Stimulated activated CD4-positive, alpha-beta T cell treated with anti-CD3 and anti-CD28 coated beads, Interleukin-1b, Interleukin-23, amount 100 ng/mL, for 4 hours (primary cell): Measurements from ENCODE around the gene MFAP1.

Experiments
- DNase-seq, 2 donors: peaks; one replicate each; pipeline ENCODE4 v3.0.0-alpha.2; 2020; ENCODE audit warnings: low read depth in 2 of 2

Gene MFAP1

DNA sequence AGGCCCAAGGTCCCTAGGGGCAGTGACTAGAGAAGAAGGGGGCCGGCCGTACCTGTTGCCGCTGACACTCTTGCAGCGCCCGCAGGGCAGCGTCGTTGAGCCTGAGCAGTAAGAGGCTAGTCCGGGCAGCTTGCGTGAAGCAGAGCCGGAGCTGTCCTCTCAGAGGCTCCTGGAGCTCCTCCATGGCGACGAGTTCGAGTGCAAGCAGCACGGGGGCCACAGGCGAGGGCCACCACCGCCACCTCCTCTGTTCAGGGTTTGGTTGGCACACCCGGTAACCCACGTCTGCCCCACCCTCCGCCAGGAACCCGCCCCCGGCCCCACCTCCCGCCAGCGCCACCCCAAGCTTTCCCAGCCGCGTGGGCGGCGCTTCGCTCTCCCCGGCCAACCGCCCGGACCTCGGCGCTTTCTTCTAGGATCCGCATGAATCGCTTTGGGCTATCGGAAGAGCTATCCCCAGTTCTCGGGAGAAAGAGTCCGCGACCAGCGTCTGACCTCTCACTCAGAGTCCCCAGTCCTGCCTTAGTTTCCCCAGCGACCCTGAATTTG, 47.7 kb downstream of the MFAP1 start, which contains the start of gene ELL3:
TSS of gene ELL3 (minus strand) at position 249 of the 549 bp plus-strand sequence. CDS start at position 184, 65 bp downstream.
- peak; percentile 67 to 77 for DNase-seq

DNA sequence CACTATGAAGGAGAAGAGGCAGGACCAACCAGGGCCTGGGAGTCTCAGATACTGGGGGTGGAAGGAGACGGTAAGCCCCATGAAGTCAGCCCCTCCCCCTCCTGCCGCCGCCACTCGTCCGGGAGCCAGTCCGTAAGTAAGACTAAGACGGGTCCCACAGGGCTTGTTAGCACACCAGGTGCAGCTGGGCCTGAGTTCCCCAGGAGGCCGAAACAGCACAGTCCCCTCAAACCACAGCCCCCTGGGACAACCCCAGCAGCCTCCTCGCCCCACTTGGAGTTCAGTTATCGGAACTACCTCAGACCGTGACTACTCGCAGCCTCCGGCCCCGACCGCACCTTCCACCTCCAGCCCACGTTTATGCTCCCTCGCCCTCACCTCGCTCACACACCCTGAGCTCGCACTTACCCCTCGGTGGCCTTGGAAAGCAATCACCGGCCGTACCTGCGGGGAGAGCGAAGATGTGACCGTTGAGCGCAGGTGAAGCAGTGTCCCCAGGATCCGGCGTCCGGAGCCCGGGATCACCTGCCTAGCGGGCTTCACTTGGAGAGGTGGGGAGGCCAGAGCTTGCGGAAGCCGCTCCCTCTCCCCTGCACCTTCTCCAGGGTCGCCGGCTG, 48.3 kb downstream of the MFAP1 start:
- no peak for DNase-seq

DNA sequence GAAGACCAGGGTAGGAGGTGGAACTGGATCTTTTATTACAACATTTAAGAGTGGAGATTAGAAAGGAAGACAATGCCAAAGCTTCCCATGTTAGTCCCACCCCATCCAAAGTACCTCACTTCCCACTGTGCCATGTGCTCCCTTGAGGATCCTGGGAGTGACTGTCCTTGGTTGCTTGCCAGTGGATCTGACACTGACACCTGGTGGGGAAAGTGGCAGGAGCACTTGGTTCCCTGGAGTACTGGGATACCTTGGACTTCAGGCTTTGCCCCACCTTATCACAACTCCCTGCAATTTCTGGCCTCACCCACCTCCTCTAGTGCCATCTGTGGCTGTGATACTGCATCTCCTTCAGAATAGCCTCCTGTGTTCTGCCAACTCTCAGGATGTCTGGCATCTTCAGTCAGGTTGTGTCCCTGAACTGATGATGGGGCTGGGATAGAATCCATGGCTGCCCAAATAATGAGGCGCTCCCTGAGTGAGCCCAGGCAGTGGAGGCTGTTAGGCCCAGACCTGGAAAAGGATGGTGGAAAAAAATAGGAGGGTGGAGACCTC, 49.0 kb downstream of the MFAP1 start:
- DNase-seq, result no peak

DNA sequence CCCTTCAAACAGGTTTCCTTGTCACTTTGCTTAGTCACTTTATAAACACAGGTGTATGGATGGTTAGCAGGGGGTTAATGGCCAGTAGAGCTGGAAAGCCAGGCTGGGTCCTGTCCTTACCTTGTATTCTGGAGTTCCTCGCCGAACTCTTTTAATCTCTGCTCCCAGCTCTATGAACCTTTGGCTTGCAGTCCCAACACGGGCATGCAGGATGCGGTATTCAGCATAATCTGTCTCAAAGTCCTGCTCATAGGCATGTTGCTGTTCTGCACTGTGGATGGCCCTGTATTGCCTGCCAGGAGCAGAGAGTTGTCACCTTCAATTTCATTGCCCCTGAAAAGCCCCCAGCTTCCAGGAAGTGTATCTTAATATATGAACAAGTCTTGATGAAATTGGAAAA, 50.4 kb downstream of the MFAP1 start:
- DNase-seq, result no peak

GRCh38 chr15:43772624-43773023, 51.9 kb downstream of the MFAP1 start:
- no peak for DNase-seq

DNA sequence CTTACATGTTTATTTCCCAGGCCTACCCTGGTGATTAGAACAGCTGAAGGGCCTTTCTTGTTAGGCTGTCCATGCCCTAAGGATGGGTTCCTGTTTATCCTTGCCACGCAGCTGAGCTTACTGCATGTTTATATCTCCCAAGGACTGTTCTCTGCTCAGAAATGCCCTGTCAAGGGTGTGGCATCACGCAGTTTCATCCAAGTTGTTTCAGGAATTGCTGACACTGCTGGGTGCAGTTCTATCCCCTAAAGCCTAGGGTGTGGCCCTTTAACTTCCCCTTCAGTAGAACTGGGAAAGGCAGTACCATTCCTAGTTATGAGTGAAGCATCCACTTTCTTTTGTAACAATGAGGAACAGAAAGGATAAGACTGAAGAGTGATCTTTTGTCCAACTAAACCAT, 52.7 kb downstream of the MFAP1 start:
- no peak for DNase-seq

DNA sequence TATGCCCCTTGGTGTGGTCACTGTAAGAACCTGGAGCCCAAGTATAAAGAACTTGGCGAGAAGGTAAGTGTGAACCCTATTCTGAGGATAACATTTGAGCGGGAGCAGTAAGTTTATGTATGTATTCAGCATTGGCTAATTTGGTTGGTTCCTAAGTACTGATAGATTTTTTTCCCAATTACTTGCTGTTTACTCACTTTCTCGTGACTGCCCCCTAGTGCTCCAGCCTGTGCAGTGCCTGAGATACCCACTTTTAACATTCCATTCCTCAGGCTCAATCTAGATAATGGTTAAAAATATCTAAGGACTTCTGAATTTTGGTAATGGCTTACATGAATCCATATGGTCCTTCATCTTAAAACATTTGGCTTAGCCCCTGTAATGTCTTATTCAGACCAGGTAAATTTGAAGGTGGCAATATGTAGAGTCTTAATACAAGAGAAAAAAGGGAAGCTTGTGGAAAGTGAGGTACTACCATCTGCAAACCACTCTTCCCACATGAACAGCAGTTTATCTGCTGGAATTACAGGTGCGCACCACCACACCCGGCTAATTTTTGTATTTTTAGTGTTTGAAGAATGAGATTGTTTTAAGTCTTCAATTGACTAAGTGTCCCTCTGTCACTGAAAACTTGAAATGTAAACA, 54.8 kb downstream of the MFAP1 start:
- peak; percentile 51 to 57 for DNase-seq

GRCh38 chr15:43763819-43764446, 60.6 kb downstream of the MFAP1 start:
- no peak for DNase-seq

DNA sequence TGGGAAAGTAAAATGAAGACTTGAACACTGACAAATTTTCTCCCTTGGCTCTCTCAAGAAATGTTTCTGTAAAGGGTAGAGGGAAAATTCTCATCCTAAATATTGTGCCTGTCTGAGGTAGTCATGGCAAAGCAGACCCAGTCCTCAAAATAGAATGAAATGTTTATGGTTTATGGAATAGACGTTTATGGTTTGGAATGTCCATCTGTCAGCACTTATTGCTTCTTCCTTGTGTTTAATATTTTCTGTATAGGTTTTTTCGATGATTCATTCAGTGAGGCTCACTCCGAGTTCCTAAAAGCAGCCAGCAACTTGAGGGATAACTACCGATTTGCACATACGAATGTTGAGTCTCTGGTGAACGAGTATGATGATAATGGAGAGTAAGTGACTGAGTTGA, 61.7 kb downstream of the MFAP1 start:
- DNase-seq, result no peak
